ENCODE data around the gene HEATR5A.
A peak's percentile ranks its signal among the peaks of the same experiment; 100 is the strongest.

Gene HEATR5A

DNA sequence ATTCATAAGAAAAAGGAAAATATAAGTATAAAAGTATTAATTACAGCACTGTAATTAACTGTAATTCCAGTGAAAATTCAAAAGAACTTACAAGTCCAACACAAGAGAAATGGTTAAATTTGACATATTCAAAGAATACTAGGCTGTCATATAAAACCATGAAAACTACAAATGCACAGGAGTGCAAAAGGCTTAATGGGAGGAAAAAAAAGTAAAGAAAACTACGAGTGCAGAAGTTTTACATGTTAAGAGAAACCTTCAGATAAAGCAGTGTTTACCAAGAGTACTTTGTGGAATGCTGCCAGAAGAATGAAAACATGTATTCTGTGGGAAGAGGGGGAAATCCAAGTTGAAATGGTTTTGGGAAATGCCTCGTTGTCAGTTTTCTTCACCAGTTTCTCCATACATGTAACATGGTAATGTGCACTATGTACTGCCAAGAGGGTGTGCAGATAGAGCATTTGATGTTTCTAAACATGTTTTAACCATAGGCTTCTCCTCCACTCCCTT is 9.1 kb downstream of the HEATR5A start:
- TF ChIP-seq, protein P1, sequence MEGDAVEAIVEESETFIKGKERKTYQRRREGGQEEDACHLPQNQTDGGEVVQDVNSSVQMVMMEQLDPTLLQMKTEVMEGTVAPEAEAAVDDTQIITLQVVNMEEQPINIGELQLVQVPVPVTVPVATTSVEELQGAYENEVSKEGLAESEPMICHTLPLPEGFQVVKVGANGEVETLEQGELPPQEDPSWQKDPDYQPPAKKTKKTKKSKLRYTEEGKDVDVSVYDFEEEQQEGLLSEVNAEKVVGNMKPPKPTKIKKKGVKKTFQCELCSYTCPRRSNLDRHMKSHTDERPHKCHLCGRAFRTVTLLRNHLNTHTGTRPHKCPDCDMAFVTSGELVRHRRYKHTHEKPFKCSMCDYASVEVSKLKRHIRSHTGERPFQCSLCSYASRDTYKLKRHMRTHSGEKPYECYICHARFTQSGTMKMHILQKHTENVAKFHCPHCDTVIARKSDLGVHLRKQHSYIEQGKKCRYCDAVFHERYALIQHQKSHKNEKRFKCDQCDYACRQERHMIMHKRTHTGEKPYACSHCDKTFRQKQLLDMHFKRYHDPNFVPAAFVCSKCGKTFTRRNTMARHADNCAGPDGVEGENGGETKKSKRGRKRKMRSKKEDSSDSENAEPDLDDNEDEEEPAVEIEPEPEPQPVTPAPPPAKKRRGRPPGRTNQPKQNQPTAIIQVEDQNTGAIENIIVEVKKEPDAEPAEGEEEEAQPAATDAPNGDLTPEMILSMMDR (IDR thresholded peaks at IDR 0.05): no peak
- peak overlapping the region; percentile 88 for H3K27ac ChIP-seq
- H3K4me1 ChIP-seq (ENCODE audit: control insufficient read depth in 1 of 2, insufficient read depth in 1 of 2, low read depth in 1 of 2, low read length in 1 of 2): peaks cover 50 to 51% of the 10 kb centered on the region in 2 experiments
- no peaks in the 10 kb centered on the region for H3K9me3 ChIP-seq
- peak overlapping the region in 1 of 2 experiments; percentile 44 for H3K4me3 ChIP-seq (ENCODE audit: low read depth in 1 of 2, low read length in 1 of 2)
- no peaks in the 10 kb centered on the region for H3K36me3 ChIP-seq
- H3K27me3 ChIP-seq: no peaks in the 10 kb centered on the region

DNA sequence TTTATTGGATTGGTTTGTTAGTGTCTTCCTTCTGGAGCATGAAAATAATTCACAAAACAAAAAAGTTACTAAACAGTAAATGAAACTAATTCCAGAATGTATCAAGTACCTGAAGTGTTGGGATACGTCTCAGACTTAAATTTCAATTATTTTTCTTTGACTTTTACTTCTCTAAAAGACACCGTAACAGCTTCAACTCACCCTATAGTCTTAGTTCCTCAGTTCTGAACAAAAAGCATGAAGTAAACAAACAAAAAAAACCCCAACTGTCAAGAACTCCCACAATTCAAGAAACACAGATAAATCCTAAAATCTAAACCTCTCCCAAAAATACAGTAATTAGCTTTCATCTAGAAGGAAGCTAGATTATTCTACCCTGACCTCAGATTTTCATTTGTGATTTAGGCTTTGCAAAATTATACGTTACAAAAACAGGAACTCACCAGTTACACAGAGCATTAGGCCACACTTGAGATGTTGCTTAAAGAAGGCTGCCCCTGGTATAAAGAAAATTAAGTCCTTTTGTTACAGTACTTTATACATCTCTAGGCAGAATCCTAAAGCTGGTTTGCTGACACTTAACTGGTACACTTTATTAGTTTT is 10.2 kb downstream of the HEATR5A start:
- Histone ChIP-seq H3K4me3 (ENCODE audit: low read depth in 1 of 2, low read length in 1 of 2) (peak overlapping the region; percentile 34 to 44), H3K9me3 (no peaks in the 10 kb centered on the region), H3K4me1 (ENCODE audit: control insufficient read depth in 1 of 2, insufficient read depth in 1 of 2, low read depth in 1 of 2, low read length in 1 of 2) (peaks cover 50 to 51% of the 10 kb centered on the region in 2 experiments), H3K36me3 (no peaks in the 10 kb centered on the region), H3K27ac (peak overlapping the region; percentile 88), H3K27me3 (no peaks in the 10 kb centered on the region)
- TF ChIP-seq, protein P1 (IDR thresholded peaks at IDR 0.05): no peak

DNA sequence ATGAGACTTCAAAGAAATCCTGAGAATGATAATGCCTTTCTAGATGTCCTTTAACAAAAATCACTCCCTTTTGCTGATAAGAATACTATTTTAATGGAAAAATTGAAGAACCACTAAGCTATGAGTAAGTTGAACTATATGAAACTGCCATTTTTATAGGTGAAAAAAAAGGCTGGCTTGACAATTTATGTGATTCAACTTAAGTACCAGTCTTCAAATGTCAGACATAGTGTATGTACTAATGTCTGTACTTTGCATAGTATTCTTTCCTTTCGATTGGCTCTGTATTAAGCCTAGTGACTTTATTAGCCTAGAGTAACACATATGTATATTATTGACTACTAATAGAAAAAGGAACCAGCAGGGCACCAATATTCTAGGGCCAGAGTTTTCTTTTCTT is 11.9 kb downstream of the HEATR5A start:
- H3K4me1 ChIP-seq (ENCODE audit: control insufficient read depth in 1 of 2, insufficient read depth in 1 of 2, low read depth in 1 of 2, low read length in 1 of 2): peaks cover 37 to 38% of the 10 kb centered on the region in 2 experiments
- TF ChIP-seq, protein P1 (IDR thresholded peaks at IDR 0.05): no peak
- no peaks in the 10 kb centered on the region for H3K9me3 ChIP-seq
- no peaks in the 10 kb centered on the region for H3K36me3 ChIP-seq
- no peak overlapping the region for H3K27ac ChIP-seq
- H3K4me3 ChIP-seq (ENCODE audit: low read depth in 1 of 2, low read length in 1 of 2): no peak overlapping the region
- H3K27me3 ChIP-seq: no peaks in the 10 kb centered on the region

DNA sequence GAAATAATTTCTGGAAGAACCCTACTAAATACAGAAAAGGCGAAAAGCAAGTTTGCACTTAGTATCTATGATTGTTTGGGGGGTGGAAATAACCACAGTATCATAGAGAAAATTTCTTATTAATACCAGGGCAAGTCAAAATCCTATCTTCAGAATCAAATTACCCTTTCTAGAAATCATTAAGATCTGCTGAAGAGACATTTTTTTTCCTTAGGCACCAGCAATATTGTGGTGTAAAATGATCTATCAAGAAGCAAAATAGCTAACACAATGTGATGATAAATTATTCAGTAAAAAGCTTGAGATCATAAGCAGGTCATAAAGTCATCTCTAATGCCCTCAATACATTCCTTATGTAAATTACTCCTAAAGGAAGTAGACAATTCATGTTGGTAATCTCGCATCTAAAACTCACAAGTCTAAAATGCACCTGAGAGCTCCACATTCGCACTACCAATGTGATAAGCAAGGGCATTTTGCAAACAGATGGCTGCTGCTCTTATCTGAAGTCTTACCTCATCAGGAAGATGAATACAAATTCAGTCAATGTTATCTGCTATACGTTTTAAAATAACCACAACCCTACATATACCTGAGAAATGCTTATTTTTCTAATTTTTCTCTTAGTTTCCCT is 14.6 kb downstream of the HEATR5A start:
- Histone ChIP-seq H3K27ac (no peak overlapping the region), H3K4me1 (ENCODE audit: control insufficient read depth in 1 of 2, insufficient read depth in 1 of 2, low read depth in 1 of 2, low read length in 1 of 2) (peaks cover 15 to 16% of the 10 kb centered on the region in 2 experiments), H3K27me3 (no peaks in the 10 kb centered on the region)

DNA sequence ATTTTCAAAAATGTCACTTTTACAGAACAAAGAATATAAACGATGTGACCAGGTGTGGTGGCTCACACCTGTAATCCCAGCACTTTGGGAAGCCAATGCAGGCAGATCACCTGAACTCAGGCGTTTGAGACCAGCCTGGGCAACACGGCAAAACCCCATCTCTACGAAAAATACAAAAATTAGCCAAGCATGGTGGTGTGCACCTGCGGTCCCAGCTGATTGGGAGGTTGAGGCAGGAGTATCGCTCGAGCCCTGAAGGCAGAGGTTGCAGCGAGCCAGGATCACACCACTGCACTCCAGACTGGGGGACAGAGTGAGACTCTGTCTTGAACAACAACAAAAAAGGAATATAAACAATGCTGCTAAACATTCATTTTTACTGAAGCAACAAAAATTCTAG is 15.2 kb downstream of the HEATR5A start:
- Histone ChIP-seq H3K9me3 (no peaks in the 10 kb centered on the region), H3K4me1 (ENCODE audit: control insufficient read depth in 1 of 2, insufficient read depth in 1 of 2, low read depth in 1 of 2, low read length in 1 of 2) (peaks cover 10% of the 10 kb centered on the region in 2 experiments), H3K4me3 (ENCODE audit: low read depth in 1 of 2, low read length in 1 of 2) (no peak overlapping the region), H3K36me3 (peaks cover 22% of the 10 kb centered on the region), H3K27ac (no peak overlapping the region), H3K27me3 (no peaks in the 10 kb centered on the region)
- TF ChIP-seq, protein P1 (IDR thresholded peaks at IDR 0.05): no peak

More for the DNA sequence above, 14.6 kb downstream of the HEATR5A start:
- Histone ChIP-seq H3K36me3 (peaks cover 16% of the 10 kb centered on the region), H3K9me3 (no peaks in the 10 kb centered on the region), H3K4me3 (ENCODE audit: low read depth in 1 of 2, low read length in 1 of 2) (no peak overlapping the region)
- TF ChIP-seq, protein P1 (IDR thresholded peaks at IDR 0.05): no peak
